HG02588 (cell line): ENCODE measurements around the gene FYTTD1.

Experiments
- ATAC-seq: cut with Tn5 transposase; IDR thresholded peaks from one replicate; pipeline ENCODE4 v1.9.1; 2021; ENCODE audit warnings: mild to moderate bottlenecking, moderate library complexity; ENCODE audit not compliant: unreplicated experiment

FYTTD1 gene

GRCh38 chr3:197737319-197737649, 12.4 kb upstream of the FYTTD1 start:
- ATAC-seq = no peak

- no peak for ATAC-seq
Measured at GRCh38 chr3:197737749-197738462, 11.8 kb upstream of the FYTTD1 start.

GRCh38 chr3:197742787-197743186, 6.9 kb upstream of the FYTTD1 start:
- ATAC-seq = no peak

- ATAC-seq = no peak
Measured at GRCh38 chr3:197746209-197746608, 3.5 kb upstream of the FYTTD1 start.

- no peak for ATAC-seq
Measured at GRCh38 chr3:197746801-197747237, 2.9 kb upstream of the FYTTD1 start.

GRCh38 chr3:197748597-197749314, 927 bp upstream of the FYTTD1 start:
- ATAC-seq = peak; percentile 9

- peak; percentile 21 for ATAC-seq
Measured at GRCh38 chr3:197749315-197749600, 425 bp upstream of the FYTTD1 start.

- ATAC-seq = peak; percentile 36
Measured at GRCh38 chr3:197750396-197750831, 731 bp downstream of the FYTTD1 start.

GRCh38 chr3:197750858-197751737, 1.4 kb downstream of the FYTTD1 start:
- no peak for ATAC-seq

- ATAC-seq = no peak
Measured at GRCh38 chr3:197752107-197752506, 2.4 kb downstream of the FYTTD1 start.

- ATAC-seq = no peak
Measured at GRCh38 chr3:197753263-197753662, 3.6 kb downstream of the FYTTD1 start.

- ATAC-seq = no peak
Measured at GRCh38 chr3:197756704-197757103, 7.0 kb downstream of the FYTTD1 start.

- no peak for ATAC-seq
Measured at GRCh38 chr3:197758512-197758911, 8.8 kb downstream of the FYTTD1 start.

GRCh38 chr3:197761784-197762183, 12.1 kb downstream of the FYTTD1 start:
- ATAC-seq = no peak

- no peak for ATAC-seq
Measured at GRCh38 chr3:197775317-197775716, 25.6 kb downstream of the FYTTD1 start.

GRCh38 chr3:197782230-197782629, 32.5 kb downstream of the FYTTD1 start:
- ATAC-seq = no peak

- ATAC-seq = no peak
Measured at GRCh38 chr3:197784019-197784585, 34.4 kb downstream of the FYTTD1 start.

- no peak for ATAC-seq
Measured at GRCh38 chr3:197787412-197787811, 37.7 kb downstream of the FYTTD1 start.

GRCh38 chr3:197789309-197789708, 39.6 kb downstream of the FYTTD1 start:
- no peak for ATAC-seq

GRCh38 chr3:197790033-197790432, 40.4 kb downstream of the FYTTD1 start:
- ATAC-seq = no peak

- ATAC-seq = peak; percentile 81
Measured at GRCh38 chr3:197791113-197791891, 41.6 kb downstream of the FYTTD1 start, which contains the start of gene LRCH3. TSS of gene LRCH3 (plus strand) at chr3:197791254. CDS start at chr3:197791279, 25 bp downstream.
